GM21529 (cell line): ENCODE measurements around the gene SLC6A12.

Source experiments
- ATAC-seq: cut with Tn5 transposase; IDR thresholded peaks from one replicate; pipeline ENCODE4 v1.9.1; 2021; ENCODE audit not compliant: unreplicated experiment

The SLC6A12 gene

DNA sequence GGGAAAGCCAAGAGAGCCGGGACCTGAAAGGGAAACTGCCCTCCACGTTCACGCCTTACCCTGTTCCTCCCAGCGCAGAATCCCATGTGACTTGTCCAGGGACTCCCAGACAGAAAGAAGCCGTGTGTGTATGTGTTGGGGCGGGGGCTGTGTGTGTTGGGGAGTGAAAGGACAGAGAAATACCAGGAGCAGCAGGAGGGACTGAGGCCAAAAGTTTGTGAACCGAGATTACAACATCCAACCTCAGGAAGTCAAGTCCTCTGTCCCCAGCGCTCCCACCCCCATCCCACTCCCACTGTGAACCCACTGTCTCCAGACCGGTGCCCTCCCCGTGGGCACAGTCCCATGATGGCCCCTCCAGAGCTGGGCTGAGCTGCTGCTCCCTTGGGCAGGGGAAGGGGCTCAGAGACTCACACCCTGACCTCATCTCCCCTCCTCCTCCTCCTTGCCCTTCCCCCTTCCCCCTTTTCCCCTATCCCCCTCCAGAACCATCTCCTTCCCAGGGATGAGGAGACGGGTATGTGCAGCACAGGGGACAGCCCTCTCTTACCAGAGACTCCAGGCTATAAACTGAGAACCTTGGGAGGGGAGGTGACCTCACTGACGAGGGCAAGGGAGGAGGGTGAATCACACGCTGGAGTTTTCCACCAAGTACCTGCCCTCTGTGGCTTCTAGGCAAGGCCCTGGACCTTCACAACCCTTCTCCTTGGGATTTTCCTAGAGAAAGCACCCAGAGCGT is at the start of gene SLC6A12:
Gene SLC6A12, minus strand, starts transcription at position 155 of the 739 bp plus-strand sequence. CDS start 4,171 bp downstream, outside the sequence.
- no peak for ATAC-seq

DNA sequence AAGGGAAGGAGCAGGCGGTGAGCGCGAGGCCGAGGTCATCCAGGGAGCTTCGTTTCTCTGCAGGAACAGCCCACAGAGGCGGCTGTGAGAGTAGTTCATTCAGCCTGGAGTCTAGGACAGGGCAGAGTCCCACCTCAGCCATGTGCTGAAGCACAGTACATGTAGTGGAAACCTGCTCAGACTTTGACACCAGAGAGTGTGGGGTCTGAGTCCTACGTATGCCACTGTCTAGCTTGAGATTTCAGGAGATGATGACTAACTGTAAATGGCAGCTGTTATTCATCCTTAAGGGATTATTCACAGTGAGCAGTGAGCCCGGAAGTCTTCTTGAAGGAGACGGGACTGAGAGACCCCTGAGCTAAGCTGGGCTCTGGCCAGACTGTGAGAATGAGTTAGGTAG is 49.6 kb upstream of the SLC6A12 start:
- ATAC-seq = no peak

DNA sequence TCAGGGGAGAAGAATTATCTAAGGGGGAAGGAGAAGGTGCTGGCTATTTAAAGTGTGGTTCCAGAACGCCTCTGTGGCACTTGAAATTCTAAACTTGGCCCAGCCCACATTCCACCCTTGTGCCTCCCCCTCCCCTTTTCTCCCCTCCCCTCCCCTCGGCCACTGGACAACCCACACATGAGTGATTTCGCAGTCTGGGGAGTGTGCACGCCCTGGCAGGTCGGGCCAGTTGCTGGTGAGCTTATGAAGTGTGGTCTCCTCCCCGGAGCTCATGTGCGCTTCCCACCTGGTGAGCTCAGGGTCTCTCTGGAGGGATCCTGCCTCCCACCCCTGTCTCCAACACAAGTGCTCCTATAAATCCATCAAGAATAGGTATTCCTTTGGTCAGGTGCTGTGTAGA is 48.9 kb upstream of the SLC6A12 start, which contains the start of gene SLC6A13:
Gene SLC6A13, minus strand, starts transcription at position 20 of the 400 bp plus-strand sequence. CDS start 2,784 bp downstream, outside the sequence.
- ATAC-seq = no peak

DNA sequence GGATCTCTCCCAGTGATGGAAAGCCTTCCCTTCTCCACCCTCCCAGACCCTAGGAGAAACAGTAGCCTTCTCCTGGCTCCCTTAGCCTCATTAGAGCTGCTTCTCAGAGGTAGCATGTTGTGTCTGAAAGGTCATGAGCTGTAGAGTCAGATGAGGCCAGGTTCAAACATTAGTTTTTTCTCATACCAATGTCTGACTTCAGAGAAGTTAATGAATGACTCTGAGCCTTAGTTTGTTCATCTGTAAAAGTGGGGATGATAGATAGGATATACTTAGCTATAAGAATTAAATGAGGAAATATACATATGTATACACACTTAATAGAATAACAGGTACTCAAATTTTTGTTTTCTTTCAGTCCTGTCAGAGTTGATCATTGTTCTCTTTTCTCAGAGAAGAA is 48.2 kb upstream of the SLC6A12 start:
- no peak for ATAC-seq

DNA sequence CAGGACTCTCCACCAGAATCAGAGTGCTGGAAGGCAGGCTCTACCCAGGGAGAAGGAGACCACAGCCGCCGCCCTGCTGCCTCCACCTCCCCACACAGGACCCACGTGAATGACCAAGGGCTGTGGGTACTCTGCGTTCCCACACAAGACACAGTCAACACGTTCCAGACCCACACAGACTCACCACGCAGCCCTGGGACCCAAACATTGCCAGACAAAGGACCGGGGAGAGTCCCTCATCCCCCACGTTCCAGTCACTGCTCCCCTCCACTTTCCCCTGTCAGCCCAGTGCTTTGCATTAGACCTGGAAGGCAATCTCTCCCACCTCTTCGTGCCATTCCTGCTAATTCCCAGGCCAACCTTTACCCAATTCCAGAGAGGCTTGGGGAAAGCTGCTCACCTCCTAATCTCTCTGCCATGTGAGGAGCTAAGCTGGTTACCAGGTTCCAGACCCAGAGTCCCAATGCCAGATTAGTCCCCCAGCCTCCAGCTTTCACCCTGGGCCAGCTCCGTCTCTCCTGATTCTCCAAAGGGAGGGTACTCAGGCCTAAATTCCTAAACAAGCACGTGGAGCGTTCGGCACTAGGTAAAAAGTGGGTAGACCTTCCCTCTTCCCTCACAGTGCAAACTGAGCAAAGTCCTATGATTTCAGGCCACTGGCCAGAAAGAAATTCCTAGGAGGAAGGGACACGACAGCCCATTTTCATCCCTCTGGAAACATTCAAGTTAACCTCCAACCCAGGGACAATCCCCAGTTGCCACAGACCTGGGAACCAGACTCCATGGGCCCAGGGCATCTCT is 43.8 kb upstream of the SLC6A12 start:
- ATAC-seq = no peak

DNA sequence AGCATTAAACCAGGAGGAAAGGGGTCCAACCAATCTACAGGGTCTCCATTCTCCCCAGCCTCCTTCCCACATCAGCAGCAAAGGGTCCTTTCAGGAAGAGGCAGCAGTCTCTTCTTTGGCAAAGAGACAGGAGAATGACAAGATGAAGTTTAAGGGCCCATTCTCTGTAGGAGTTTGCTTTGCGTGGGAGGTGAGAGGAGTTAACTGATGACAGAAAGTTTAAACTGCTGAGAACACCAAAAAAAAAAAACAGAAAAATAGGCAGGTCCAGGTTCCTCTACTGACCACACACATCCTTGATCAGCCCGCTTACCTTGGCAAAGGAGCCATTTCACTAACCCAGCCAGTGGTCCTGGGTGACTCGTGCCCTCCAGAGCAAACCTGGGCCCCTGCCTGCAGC is 43.0 kb upstream of the SLC6A12 start:
- ATAC-seq = no peak

DNA sequence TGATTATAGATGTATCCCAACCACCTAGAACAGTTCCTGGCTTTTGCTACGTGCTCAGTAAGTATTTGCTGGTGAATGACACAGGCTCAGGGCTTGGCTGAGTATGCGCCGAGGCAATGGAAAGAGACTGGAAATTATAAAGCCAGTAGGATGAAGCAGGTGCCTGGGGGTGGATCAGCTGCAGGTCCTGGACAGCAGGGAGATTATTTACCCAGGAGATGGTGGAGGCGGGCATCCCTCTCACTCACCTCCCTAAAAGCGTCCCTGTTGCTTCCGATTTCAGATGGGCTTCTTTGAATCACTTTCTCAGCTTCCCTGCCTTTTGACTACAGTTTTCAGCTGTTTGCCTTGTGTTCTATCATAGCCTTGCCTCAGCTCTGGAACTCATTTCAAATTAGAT is 42.3 kb upstream of the SLC6A12 start:
- no peak for ATAC-seq

DNA sequence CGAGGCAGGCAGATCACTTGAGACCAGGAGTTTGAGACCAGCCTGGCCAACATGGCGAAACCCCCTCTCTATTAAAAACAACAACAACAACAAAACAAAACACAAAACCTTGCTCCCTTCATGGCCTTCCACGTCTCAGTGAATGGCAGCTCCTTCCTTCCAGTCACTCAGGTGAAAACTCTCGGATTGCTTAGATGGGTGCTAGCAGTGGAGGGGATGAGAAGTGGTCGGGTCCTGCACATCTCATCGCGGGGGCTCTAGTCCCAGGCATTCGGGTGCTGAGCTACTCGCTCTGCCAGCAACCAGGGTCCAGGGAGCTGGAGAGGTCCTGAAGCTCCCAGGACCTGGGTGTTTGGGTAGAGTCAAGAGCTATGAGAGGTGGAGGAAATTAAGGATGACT is 41.0 kb upstream of the SLC6A12 start:
- ATAC-seq = no peak

DNA sequence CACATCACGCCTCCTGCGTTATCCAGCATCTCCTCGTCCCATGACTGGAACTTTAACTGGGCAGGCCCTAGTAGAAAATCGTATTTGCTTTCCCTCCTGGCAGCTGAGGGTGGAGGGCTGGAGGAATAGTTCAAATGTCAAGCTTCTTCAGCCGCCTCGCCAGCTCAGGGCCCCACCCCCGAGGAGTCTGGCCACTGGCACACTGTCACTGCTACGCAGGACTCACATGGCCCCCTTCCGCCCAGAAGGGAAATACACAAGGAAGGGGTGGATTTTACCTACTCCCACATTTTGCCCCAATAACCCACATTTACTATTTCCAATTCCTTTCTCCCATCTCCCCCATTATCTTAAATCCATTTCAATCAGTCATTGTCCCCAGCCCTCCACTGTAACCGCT is 40.1 kb upstream of the SLC6A12 start:
- ATAC-seq = no peak

DNA sequence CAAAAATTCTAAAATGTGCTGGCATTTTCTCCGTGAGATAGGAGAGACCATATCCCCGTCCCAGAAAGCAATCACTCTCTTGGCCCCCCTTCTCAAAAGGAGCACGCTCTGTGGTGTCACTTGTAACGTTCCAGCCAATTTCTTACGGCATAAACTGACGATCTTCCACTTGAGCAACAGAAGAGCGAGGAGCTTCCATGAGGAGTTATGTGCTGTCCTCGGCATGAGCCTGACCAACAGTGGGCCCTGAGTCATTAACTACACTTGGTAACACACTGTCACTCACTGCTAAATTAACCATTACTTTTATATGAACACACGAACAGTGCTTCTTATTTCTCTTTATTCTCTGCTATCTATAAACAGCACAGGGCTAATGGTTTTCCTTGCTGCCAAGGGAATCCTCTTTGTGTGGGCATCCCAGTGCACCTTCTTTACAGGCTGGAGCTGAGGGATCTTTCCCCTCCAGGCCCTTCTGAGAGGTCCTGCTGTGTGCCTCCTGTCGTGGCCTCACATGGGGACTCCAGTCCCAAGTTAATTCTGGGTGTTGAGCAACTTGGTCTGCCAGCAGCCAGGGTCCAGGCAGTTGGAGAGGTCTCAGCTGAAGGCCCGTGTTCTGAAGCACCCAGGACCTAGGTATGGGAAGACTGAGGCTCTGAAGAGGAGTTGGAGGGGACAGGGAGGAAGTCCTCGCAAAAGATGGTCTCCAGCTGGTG is 39.3 kb upstream of the SLC6A12 start:
- no peak for ATAC-seq

DNA sequence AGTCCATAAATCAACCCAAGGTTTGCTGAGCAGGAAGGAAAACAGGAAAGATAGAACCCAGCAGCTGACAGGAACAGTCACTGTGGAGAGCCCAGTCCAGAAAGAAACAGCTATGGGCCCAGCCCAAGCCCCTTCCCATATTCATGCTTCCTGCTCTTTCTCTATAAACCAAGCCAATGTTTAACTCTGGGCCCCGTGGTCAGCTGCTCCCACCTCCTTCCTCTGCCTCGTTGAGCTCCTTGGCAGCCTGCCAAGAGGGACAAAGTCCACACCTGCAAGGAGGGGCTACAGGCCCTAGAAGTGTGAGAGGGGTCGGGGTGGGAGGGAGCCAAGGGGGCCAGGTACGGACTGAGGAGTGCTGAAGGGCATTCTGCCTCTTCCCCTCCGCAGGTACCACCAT is 38.7 kb upstream of the SLC6A12 start:
- no peak for ATAC-seq

DNA sequence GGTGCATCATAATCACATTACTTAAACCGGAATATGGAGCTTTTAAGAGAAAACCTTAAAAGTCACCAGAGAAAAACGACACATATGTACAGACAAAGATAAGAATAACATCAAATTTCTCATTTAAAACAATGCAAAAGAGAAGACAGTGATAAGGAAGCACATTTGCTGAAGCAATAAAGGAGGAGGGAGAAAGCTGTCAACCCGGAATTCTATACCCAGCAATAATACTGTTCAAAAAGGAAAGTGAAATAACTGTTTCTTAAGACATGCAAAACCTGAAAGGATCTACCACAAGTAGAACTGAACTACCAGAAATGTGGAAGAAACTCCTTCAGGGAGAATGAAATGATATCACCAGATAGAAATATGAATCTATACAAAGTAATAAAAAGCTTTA is 33.3 kb upstream of the SLC6A12 start:
- ATAC-seq = no peak

DNA sequence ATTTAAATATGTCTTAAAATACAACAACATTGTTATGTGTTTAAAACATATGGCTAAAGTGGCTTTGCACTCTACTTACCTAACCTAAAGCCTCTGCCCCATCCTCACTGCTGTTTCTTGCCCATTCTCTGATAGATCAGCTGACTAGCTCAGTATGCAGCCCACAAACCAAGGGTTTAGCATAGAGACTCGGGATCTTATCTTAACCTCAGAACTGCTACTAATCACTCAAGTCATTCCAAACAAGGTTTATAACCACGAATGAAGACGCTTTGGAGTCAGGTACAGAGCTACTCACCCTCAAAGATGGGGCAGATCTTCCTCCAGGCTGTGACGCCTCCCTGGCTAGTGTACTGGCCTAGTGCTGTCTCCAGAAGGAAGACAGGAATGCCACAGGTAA is 29.4 kb upstream of the SLC6A12 start:
- no peak for ATAC-seq

DNA sequence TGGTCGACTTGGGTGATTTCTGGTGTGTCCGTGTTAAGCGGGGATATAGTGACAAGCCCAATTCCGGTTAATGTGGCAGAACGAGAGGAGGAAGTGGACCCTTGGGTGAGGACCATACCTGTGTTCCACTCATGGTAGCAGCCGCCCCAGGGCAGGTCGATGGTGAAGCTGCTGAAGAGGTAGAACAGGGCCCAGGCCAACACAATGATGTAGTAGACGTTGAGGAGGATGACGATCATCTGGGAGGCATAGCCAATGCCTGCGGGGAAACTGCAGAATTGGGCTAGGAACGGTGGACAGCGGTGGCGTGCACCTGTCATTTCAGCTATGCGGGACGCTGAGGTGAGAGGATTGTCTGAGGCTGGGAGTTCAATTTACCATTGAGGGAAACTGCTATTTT is 28.5 kb upstream of the SLC6A12 start:
- ATAC-seq = no peak

DNA sequence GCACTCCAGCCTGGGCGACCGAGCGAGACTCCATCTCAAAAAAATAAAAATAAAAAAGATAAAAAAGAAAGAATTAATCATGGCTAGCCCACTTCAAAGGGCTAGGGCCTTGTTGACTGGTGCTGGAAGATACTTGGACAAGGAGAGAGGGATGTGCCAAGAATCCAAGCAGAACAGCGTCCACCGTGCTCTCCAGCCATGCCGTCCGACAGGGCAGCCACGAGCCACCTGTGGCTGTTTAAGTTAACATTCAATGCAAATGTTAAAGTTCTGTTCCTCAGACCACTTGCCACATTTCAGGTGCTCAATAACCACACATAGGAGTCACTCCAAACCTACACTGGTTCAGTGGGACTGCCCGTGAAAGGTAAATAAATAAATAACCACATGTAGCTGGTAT is 27.3 kb upstream of the SLC6A12 start:
- ATAC-seq = no peak

DNA sequence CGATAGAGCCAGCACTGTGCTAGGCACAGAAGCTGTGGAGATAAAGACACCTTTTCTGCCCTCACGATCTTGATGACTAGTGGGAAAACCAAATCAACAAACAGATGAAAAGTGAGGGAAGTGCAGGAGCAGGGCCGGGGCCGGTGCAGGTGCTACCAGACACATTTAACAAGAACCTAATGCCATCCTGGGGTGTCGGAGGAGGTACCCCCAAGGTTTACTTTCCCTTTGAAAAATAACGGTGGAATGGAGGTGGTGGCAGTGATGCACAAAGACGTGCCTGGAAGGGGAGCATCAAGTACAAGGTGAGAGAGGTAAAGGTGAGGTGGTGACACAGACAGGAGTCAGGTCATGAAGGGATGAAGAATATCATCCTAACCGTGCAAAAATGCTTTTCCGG is 26.6 kb upstream of the SLC6A12 start:
- no peak for ATAC-seq

DNA sequence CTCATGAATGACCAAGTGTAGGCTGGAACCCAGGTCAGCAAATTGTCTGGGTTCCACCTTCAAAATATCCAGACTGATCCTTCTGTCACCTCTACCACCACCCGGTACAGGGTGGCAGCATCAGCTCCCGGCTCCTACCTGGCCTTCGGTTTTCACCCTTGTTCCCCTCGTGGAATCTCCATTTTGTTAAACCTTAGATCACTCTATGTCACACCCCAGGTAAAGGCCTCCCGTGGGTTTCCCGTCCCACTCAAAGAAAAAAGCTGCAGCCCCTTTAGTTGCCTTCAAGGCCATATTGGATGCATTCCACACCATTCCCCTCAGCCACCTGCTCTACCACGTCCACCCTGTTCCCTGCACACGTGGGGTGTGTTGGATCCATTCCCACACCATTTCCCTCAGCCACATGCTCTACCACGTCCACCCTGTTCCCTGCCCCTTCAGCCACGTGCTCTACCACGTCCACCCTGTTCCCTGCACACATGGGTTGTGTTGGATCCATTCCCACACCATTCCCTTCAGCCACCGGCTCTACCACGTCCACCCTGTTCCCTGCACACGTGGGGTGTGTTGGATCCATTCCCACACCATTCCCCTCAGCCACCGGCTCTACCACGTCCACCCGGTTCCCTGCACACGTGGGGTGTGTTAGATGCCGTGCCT is 24.9 kb upstream of the SLC6A12 start:
- ATAC-seq = no peak

DNA sequence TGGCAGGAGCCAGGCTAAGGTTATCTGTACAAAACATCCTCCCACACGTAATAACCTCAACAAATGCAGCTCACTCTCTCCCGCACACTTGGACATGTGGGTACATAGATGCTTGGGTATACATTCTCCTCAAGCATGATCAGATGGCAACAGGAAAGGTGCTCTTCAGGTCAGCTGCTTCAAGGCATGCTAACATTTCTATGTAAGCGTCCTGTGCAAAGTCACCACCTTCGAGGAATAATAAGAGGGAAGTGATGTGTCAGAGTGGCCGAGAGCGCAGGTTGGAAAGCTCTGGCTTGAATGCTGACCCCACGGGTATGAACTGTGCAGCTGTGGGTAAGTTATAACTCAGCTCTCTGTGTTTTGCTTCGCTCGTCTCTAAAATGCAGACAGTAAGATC is 24.2 kb upstream of the SLC6A12 start:
- no peak for ATAC-seq

DNA sequence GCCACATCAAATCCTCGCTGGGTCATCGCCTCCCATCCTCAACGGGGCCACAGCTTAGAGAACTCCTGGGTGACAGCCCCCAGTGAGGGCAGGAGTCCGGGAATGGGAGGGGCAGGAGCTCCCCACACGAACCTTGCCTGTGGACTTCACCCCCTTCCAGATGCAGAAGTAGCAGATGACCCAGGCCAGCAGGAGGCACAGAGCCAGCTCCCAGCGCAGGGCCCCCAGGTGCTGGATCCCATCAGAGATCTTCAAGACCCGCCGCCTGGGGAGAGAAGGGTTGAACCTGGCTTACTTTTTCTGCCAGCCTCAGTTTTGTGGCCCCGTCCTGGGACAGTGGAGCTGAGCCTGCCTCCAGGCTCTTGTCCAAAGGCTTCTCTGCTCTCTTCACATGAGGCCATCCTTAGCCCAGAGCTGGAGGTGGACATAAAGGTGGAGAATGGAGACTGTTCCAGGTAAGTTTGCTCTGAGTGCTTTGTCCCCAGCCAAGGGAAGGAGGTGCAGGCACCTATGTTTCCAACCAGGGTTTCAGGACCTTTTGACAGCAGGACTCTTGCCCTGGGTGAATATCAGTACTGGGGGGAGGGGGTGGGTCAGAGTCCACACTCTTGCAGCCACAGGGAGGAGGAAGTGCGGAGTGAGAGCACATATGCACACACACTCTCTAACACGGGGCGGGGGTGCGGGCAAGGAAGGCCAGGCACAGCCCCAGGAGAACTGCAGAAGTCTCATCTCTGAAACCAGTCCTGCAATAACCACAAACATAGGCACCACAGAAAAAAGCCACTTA is 23.3 kb upstream of the SLC6A12 start:
- no peak for ATAC-seq

DNA sequence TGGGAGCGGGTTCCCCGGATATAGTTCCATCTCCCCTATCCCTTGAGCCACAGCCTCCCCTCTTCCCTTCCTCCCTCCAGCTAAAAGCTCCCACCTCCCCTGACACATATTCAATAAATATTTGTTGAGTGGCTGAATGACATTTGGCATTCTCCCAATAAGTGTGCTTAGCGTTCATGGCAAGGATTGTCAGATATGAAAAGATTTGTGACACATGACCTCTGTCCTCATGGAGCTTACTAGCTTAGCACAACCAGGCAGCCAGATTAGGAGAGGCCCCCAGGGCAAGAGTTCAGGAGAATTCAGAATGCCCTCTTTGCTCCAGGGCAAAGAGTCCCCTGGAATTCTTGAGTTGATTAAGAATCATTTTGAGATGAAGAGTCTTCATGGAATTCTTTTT is 22.5 kb upstream of the SLC6A12 start:
- no peak for ATAC-seq
